GM21723 (cell line): ENCODE data around the gene KRI1.
A peak's percentile ranks its signal among the peaks of the same experiment; 100 is the strongest.
"Not testable (repeated sequence)": the region's sequence is repeated elsewhere in the genome, so short reads cannot be mapped to it uniquely, and the experiment has no call there.

Source experiments
- ATAC-seq: cut with Tn5 transposase; IDR thresholded peaks from one replicate; pipeline ENCODE4 v1.9.1; 2021; ENCODE audit warnings: mild to moderate bottlenecking, moderate library complexity; ENCODE audit not compliant: unreplicated experiment

The KRI1 gene

GRCh38 chr19:10551006-10551405 is 14.8 kb downstream of the KRI1 start:
- not testable (repeated sequence) for ATAC-seq

- no peak for ATAC-seq
Observed at GRCh38 chr19:10550336-10550735, 15.5 kb downstream of the KRI1 start.

GRCh38 chr19:10549733-10550132 is 16.1 kb downstream of the KRI1 start:
- no peak for ATAC-seq

GRCh38 chr19:10548746-10549276 is 17.0 kb downstream of the KRI1 start:
- ATAC-seq, result no peak

- ATAC-seq, result no peak
Observed at GRCh38 chr19:10546817-10547216, 19.0 kb downstream of the KRI1 start.

- ATAC-seq, result no peak
Observed at GRCh38 chr19:10544753-10545251, 21.0 kb downstream of the KRI1 start.

GRCh38 chr19:10544242-10544752 is 21.5 kb downstream of the KRI1 start:
- ATAC-seq, result peak; percentile 19

- ATAC-seq, result peak; percentile 65
Observed at GRCh38 chr19:10543420-10544241, 22.2 kb downstream of the KRI1 start, which contains the start of gene ATG4D. TSS of gene ATG4D (plus strand) at chr19:10543904. CDS start at chr19:10544091, 187 bp downstream.

GRCh38 chr19:10543059-10543419 is 22.8 kb downstream of the KRI1 start:
- no peak for ATAC-seq

- ATAC-seq, result not testable (repeated sequence)
Observed at GRCh38 chr19:10539016-10539415, 26.8 kb downstream of the KRI1 start.

- ATAC-seq, result no peak
Observed at GRCh38 chr19:10538204-10538983, 27.4 kb downstream of the KRI1 start.

GRCh38 chr19:10537668-10538067 is 28.1 kb downstream of the KRI1 start:
- no peak for ATAC-seq

GRCh38 chr19:10535613-10536012 is 30.2 kb downstream of the KRI1 start:
- no peak for ATAC-seq

- no peak for ATAC-seq
Observed at GRCh38 chr19:10533646-10534386, 32.0 kb downstream of the KRI1 start.

- ATAC-seq, result no peak
Observed at GRCh38 chr19:10532457-10532856, 33.4 kb downstream of the KRI1 start.

- ATAC-seq, result not testable (repeated sequence)
Observed at GRCh38 chr19:10526887-10527286, 38.9 kb downstream of the KRI1 start.

GRCh38 chr19:10525636-10526035 is 40.2 kb downstream of the KRI1 start:
- no peak for ATAC-seq

GRCh38 chr19:10523135-10523636 is 42.6 kb downstream of the KRI1 start:
- no peak for ATAC-seq

- ATAC-seq, result no peak
Observed at GRCh38 chr19:10521461-10522171, 44.2 kb downstream of the KRI1 start.
